NCI-H2029 treated with DMSO at 0.1 percent for 48 hours (cell line): Measurements from ENCODE around the gene MAP3K15.
"Not testable (repeated sequence)": the region's sequence is repeated elsewhere in the genome, so short reads cannot be mapped to it uniquely, and the experiment has no call there.

ENCODE experiments used
- DNase-seq: peaks from one replicate; lab custom pipeline; 2025; lab: John Stamatoyannopoulos, UW

MAP3K15 gene

DNA sequence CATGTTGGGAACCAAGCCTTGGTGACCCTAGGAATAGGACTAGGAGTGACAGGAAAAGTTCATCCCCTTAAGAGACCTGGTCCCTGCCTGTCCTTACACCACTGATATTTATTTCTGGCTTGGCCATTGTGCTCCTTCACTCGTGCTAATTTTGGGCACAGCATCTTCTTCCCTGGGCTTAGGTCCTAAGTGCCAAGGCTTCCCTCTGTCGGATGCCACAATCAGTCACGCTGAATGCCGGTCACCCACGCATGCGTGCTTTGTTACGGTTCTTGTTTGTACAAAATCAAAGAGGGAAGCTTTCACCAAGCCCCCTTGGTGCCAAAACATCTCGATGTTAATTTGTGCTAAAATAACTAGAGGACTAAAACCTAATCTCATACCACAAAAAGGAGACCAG is 17.4 kb upstream of the MAP3K15 start:
- DNase-seq = no peak

DNA sequence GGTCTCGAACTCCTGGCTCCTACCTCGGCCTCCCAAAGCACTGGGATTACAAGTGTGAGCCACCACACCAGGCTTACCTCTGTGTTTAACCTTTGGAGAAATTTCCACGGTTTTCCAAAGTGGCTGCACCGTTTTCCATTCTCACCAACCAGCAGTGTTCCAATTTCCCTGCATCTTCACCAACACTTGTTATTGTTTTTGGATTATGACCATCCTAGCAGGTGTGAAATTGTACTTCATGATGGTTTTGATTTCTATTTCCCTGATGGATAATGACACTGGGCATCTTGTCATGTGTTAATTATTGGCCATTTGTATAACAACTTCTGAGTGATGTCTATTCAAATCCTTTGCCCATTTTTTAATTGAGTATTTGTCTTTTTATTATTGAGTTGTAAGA is 2.7 kb upstream of the MAP3K15 start:
- DNase-seq = no peak

DNA sequence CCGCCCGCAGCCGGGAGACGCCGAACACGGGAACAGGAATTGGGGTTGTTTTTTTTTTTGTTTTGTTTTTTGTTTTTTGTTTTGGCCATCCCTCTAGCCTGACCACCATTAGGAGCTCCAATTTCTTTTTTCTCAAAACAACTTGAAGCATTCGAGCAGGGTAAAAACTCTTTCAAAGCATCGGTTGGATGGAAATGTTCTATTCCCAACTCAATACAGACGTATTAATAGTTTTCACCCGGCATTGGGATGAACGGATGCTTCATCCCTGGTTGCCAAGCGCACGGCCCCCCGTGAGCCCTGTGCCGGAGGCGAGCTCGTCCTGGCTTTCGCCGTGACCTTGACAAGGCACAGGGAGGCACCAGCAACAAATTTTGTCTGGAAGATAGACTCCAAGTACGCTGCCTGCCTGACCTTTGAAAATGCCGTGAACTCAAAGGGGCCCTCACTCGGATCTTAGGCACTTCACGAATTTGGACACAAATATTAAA is 352 bp upstream of the MAP3K15 start:
- DNase-seq = no peak

DNA sequence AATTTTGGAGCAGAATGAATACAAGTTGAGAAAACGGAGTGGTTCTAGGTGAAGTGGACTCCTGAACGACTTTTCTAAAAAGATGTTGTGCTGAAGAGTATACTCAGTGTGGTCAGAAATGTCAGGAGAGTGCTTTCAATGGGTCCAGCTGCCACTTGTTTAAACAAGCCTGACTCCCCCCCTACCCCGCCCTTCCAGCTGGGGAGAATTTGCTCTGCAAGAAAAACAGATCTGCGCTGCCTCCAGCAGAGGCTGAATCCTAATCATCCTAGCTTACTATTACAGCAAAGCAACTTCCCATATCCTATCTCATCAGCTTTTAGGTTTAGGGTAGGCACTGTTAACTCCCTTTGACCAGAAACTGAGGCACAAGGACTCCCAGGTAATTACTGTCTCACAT is 1.9 kb downstream of the MAP3K15 start:
- no peak for DNase-seq

GRCh38 chrX:19512961-19513360 is 2.3 kb downstream of the MAP3K15 start:
- DNase-seq = no peak

GRCh38 chrX:19512359-19512758 is 2.9 kb downstream of the MAP3K15 start:
- no peak for DNase-seq

DNA sequence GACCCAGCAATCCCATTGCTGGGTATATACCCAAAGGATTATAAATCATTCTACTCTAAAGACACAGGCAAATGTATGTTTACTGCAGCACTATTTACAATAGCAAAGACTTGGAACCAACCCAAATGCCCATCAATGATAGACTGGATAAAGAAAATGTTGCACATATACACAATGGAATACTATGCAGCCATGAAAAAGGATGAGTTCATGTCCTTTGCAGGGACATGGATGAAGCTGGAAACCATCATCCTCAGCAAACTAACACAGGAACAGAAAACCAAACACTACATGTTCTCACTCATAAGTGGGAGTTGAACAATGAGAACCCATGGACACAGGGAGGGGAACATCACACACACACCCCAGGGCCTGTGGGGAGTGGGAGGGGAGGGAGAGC is 3.5 kb downstream of the MAP3K15 start:
- DNase-seq = not testable (repeated sequence)

- no peak for DNase-seq
Observed at GRCh38 chrX:19496711-19497110, 18.6 kb downstream of the MAP3K15 start.

- DNase-seq = no peak
Observed at GRCh38 chrX:19487520-19488200, 27.6 kb downstream of the MAP3K15 start.

- DNase-seq = no peak
Observed at GRCh38 chrX:19479458-19479857, 35.9 kb downstream of the MAP3K15 start.

DNA sequence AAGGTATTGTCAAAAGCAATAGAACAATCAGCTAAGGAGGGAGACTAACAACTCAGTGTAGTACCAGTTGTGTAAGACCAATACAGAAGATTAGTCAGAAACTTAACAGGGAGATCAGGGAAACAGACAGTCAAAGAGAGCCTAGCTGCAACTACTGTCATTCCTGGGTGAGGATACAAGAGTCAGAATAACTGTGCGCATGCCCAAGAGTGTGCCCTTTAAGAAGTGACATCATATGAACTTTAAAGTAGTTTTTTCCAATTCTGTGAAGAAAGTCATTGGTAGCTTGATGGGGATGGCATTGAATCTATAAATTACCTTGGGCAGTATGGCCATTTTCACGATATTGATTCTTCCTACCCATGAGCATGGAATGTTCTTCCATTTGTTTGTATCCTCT is 46.9 kb downstream of the MAP3K15 start:
- not testable (repeated sequence) for DNase-seq

DNA sequence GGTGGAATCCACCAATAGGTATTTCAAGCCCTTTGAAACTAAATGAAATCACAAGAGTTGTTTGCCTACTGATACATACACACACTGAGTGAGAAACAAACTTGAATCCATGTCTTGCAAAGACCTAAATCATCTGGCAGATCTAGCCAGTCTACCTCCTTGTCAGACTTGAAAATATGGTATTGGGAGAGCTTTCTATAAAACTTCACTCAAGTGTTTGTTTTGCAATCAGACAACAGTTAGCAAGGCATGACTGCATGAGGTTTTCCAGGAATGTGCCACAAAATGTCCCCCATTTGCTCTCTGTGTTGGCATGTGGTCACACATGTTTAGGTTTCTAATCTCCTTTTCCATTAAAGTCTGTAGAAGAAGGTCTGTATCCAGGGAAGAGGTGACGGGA is 52.4 kb downstream of the MAP3K15 start:
- no peak for DNase-seq

DNA sequence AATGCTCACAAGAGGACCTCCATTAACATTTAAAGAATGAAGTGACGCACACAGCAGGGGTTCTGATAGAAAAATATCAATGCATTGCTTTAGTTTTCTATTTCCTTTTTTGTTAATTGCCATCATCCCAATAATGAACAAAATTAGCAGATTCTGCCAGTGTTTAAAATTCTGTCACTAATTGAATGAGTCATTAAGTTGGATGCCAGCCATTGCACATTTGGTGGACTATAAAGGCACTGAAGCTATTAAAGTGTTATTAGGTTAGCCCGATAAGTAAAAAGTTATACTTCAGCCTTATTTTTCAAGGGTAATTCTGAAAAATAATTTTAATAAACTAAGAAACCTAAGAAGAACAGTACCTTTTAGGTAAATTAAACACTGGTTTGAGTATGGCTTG is 53.1 kb downstream of the MAP3K15 start:
- DNase-seq = no peak

DNA sequence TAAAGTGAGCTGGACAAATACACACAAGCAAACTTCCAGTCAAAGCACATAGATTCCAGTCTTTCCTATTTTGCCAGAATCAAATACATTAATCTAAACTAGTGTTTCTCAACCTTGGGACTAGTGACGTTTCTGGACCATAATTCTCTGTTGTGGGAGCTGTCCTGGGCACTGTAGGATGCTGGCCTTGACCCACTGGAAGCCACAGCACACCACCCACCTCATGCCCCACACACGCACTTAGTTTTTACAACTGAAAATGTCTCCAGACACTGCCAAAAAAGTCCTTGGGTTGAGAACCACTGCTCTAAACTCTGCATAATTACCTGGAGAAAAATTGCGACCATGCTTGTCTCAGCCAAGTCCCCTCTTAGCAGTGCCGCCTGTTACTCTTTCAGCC is 57.6 kb downstream of the MAP3K15 start:
- DNase-seq = no peak

DNA sequence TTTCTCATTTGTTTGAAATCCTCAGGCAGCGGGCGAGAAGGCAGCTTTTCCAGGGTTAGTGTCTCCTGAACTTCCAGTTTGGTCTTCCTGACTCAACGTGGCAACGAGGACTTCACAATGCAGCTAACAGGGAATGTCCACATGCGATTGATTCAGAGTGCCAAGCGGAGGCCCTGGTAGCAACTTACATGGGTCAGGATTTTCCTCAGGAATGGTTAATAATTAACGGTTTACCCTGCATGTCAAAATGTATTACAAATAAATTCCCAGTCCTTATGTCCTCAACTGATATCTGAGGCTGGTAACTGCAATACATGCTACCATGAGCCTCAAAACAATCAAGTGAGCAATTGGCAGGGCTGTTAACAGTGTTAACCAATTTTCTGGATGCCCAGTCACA is 67.2 kb downstream of the MAP3K15 start:
- DNase-seq = no peak

GRCh38 chrX:19446397-19446796 is 68.9 kb downstream of the MAP3K15 start:
- DNase-seq = no peak

GRCh38 chrX:19445772-19446171 is 69.5 kb downstream of the MAP3K15 start:
- not testable (repeated sequence) for DNase-seq

GRCh38 chrX:19443869-19444526 is 71.3 kb downstream of the MAP3K15 start:
- DNase-seq = no peak

- no peak for DNase-seq
Observed at GRCh38 chrX:19440713-19441112, 74.6 kb downstream of the MAP3K15 start.

- DNase-seq = not testable (repeated sequence)
Observed at GRCh38 chrX:19422661-19423060, 92.6 kb downstream of the MAP3K15 start.

DNA sequence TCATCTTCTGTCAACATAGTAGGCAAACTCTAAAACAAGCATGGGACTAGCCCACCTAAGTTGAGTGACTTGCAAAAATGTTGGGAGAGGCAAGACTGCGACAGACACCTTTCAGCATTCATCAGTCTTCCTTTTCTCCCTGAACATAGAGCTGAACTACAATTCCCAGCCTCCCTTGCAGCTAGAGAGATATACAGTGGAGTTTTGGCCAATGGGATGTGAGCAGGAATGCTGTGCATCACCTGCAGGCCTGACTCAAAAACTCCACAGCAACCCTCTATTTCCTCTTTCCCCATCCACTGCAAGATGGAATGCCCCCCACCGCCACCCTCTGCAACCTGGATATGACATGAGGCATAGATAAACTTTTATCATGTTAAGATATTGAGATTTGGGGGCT is 105.0 kb downstream of the MAP3K15 start:
- DNase-seq = no peak

DNA sequence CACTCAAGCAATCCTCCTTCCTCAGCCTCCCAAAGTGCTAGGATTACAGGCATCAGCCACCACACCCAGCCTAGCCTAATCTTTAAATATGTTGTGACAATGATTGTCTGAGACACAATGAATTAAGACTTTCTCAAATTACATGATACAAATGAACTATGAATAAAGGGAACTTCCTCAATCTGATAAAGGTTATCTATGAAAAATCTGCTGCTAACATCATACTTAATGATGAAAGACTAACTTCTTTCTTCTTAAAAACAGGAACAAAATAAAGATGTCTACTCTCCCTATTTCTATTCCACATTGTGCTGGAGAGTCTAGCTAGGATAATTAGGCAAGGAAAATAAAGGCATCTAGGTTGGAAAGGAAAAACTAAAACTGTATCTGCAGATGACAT is 111.6 kb downstream of the MAP3K15 start:
- no peak for DNase-seq

- no peak for DNase-seq
Observed at GRCh38 chrX:19392703-19393102, 122.6 kb downstream of the MAP3K15 start.

DNA sequence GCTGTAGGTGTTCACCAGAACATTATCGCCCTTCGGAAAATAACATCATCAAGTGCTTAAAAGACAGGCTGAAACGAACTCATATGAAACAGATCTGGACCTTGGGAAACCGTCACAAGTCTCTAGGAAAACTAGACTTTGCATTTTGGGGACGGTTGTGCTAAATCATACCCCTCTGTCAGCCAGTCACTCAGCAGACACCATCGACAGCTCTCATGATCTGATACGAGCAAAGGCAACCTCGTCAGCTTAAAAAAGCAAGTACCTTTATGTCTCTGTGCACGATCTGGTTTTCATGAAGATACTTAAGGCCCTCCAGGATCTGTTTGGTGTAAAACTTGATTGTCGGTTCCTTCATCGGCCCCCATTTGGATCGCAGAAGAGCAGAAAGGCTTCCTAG is 123.2 kb downstream of the MAP3K15 start:
- DNase-seq = no peak
